ENCODE results near the gene ADGRE3. TPM values are rescaled to one million over a fixed set of nuclear protein-coding genes. Genes with fewer than 3 reads are reported as not detected.
"Not testable (repeated sequence)": the region's sequence is repeated elsewhere in the genome, so short reads cannot be mapped to it uniquely, and the experiment has no call there.

Gene ADGRE3
- total RNA-seq, 3 donors from 2014 or later, result 0.44 TPM; not detected in 2

DNA sequence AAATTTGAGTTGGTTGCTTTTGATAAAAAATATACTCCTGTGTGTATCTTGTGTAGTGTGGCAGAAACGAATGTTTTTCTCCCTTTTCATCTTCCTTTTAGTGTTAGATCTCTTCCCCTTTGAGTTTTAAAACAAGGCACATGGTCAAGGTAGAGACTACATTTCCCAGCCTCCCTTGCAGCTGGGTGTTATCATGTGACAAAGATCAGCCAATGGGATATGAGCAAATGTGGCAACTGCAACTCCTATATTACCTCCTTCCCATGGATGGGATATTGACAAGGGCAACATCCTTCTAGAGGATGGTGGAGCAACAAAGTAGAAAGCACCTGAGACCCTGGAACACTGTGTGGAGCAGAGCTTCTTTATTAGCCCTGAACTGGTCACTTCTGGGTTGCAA lies 42.4 kb downstream of the ADGRE3 start:
- TF ChIP-seq POLR2A (IDR thresholded peaks at IDR 0.05), result no peak
- TF ChIP-seq, protein P1, sequence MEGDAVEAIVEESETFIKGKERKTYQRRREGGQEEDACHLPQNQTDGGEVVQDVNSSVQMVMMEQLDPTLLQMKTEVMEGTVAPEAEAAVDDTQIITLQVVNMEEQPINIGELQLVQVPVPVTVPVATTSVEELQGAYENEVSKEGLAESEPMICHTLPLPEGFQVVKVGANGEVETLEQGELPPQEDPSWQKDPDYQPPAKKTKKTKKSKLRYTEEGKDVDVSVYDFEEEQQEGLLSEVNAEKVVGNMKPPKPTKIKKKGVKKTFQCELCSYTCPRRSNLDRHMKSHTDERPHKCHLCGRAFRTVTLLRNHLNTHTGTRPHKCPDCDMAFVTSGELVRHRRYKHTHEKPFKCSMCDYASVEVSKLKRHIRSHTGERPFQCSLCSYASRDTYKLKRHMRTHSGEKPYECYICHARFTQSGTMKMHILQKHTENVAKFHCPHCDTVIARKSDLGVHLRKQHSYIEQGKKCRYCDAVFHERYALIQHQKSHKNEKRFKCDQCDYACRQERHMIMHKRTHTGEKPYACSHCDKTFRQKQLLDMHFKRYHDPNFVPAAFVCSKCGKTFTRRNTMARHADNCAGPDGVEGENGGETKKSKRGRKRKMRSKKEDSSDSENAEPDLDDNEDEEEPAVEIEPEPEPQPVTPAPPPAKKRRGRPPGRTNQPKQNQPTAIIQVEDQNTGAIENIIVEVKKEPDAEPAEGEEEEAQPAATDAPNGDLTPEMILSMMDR (IDR thresholded peaks at IDR 0.05), result no peak
- no peak for TF ChIP-seq POLR2AphosphoS5 (IDR thresholded peaks at IDR 0.05)
- intact Hi-C loops (cut with DNase I; ENCODE audit: low total_unique reads), result no loop called here
- Histone ChIP-seq H3K27me3 (no peaks in the 10 kb centered on the region), H3K9me3 (peaks cover 0 to 19% of the 10 kb centered on the region in 2 donors), H3K4me3 (no peak overlapping the region), H3K36me3 (no peaks in the 10 kb centered on the region), H3K4me1 (no peaks in the 10 kb centered on the region), H3K27ac (no peak overlapping the region)
- DNase-seq (ENCODE audit: low spot score in 2 of 2), result no peak

DNA sequence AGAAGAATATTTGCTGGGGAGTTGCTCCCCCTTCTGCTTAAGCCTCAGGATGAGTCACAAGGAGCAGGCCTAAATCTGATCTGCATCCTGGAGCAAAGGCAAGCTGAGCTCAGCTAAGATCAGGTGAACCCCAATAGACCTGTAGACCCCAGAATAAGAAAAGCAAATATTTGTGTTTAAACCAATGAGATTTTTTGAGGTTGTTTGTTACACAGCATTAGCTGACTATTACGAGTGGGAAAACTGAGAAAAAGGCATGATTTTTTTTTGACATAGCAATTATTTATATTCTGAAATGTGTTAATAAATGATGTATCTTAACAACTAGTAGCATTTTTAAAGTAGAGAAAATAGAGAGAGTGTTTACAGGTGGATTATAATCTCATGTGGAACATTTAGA lies 45.1 kb downstream of the ADGRE3 start:
- Histone ChIP-seq H3K27ac (no peak overlapping the region), H3K4me1 (no peaks in the 10 kb centered on the region), H3K27me3 (no peaks in the 10 kb centered on the region), H3K4me3 (no peak overlapping the region), H3K9me3 (peaks cover 0 to 11% of the 10 kb centered on the region in 2 donors), H3K36me3 (no peaks in the 10 kb centered on the region)
- intact Hi-C loops (cut with DNase I; ENCODE audit: low total_unique reads), result no loop called here
- DNase-seq (ENCODE audit: low spot score in 2 of 2), result no peak
- TF ChIP-seq POLR2A (IDR thresholded peaks at IDR 0.05) (no peak), POLR2AphosphoS5 (IDR thresholded peaks at IDR 0.05) (no peak)
- TF ChIP-seq, protein P1 (IDR thresholded peaks at IDR 0.05), result no peak

DNA sequence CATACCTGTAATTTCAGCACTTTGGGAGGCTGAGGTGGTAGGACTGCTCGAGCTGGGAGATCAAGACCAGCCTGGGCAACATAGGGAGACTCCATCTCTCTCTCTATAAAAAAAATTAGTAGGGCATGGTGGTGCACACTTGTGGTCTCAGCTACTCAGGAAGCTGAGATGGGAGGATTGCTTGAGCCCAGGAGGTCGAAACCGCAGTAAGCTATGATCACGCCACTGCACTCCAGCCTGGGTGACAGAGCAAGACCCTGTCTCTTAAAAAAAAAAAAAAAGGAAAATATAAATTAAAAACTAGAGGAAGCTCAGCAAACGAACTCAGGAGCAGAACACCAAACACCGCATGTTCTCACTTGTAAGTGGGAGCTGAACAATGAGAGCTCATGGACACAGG lies 50.2 kb downstream of the ADGRE3 start:
- intact Hi-C loops (cut with DNase I; ENCODE audit: low total_unique reads); H3K36me3 ChIP-seq; H3K27me3 ChIP-seq; H3K27ac ChIP-seq; H3K4me1 ChIP-seq; DNase-seq (ENCODE audit: low spot score in 2 of 2); H3K4me3 ChIP-seq: not testable (repeated sequence)
- H3K9me3 ChIP-seq, result peaks cover 0 to 13% of the 10 kb centered on the region in 2 donors

DNA sequence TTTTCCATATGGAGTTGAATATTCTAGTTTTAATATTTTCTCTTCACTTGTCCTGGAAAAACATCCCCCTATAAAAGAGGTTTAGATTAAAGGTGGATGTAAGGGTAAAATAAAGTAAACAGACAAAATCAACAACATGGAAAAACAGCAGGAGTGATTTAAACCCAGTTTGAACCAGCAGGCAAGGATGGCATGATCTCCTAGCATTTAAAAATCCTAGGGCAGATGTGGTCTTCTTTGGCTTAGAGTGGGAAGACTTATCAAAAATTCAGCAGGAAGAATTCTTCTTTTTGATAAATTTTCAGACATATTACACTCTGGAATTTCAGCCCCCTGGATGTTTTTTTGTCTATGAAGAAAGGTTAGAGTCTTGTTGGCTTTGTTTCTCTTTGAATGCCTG lies 55.2 kb downstream of the ADGRE3 start:
- Histone ChIP-seq H3K4me3 (no peak overlapping the region), H3K9me3 (peaks cover 4 to 14% of the 10 kb centered on the region in 2 donors), H3K27me3 (no peaks in the 10 kb centered on the region), H3K36me3 (no peaks in the 10 kb centered on the region), H3K27ac (no peak overlapping the region), H3K4me1 (no peaks in the 10 kb centered on the region)
- TF ChIP-seq, protein P1 (IDR thresholded peaks at IDR 0.05), result no peak
- TF ChIP-seq POLR2A (IDR thresholded peaks at IDR 0.05), result no peak
- TF ChIP-seq POLR2AphosphoS5 (IDR thresholded peaks at IDR 0.05), result no peak
- no peak for DNase-seq (ENCODE audit: low spot score in 2 of 2)
- intact Hi-C loops (cut with DNase I; ENCODE audit: low total_unique reads), result no loop called here

DNA sequence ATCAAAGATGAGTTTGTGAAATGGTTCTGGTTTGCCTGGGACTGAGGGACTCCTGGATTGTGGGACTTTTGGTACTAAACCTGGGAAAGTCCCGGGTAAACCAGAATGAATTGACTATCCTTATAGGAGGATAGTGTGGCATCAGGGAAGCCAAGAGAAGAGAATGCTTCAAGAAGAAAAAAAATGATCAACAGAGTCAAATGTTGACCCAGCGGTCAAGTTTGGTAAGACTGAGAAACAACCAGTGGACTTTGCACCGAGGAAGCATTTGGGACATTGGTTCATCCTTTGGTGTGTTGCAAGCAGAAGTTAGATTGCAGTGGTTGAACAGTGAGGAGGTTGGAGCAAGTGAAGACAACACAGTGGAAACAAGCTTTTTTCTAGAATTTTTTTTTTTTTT lies 58.2 kb downstream of the ADGRE3 start:
- no peak for DNase-seq (ENCODE audit: low spot score in 2 of 2)
- TF ChIP-seq POLR2AphosphoS5 (IDR thresholded peaks at IDR 0.05), result no peak
- TF ChIP-seq, protein P1 (IDR thresholded peaks at IDR 0.05), result no peak
- TF ChIP-seq POLR2A (IDR thresholded peaks at IDR 0.05), result no peak

DNA sequence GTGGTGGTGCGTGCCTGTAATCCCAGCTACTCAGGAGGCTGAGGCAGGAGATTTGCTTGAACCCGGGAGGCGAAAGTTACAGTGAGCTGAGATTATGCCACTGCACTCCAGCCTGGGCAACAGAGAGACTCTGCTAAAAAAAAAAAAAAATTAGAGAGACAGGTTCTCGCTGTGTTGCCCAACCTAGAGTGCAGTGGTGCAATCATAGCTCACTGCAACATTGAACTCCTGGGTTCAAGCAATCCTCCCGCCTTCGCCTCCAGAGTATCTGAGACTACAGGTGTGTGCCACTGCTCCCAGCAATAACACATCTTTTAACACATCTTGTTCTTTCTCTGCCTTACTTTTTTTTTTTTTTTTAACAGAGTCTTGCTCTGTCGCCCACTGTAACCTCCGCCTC lies 59.0 kb downstream of the ADGRE3 start:
- Histone ChIP-seq H3K9me3 (peaks cover 4 to 14% of the 10 kb centered on the region in 2 donors), H3K36me3 (no peaks in the 10 kb centered on the region), H3K4me1 (no peaks in the 10 kb centered on the region), H3K4me3 (no peak overlapping the region), H3K27me3 (no peaks in the 10 kb centered on the region), H3K27ac (no peak overlapping the region)
- intact Hi-C loops (cut with DNase I; ENCODE audit: low total_unique reads), result no loop called here
- peak in 1 of 2 donors; percentile 6 for DNase-seq (ENCODE audit: low spot score in 2 of 2)
- TF ChIP-seq, protein P1 (IDR thresholded peaks at IDR 0.05), result no peak
- TF ChIP-seq POLR2A (IDR thresholded peaks at IDR 0.05) (no peak), POLR2AphosphoS5 (IDR thresholded peaks at IDR 0.05) (no peak)

More for the DNA sequence above, 58.2 kb downstream of the ADGRE3 start:
- intact Hi-C loops (cut with DNase I; ENCODE audit: low total_unique reads), result no loop called here
- no peaks in the 10 kb centered on the region for H3K36me3 ChIP-seq
- no peak overlapping the region for H3K27ac ChIP-seq
- no peak overlapping the region for H3K4me3 ChIP-seq
- H3K4me1 ChIP-seq, result no peaks in the 10 kb centered on the region
- H3K27me3 ChIP-seq, result no peaks in the 10 kb centered on the region
- peaks cover 4 to 14% of the 10 kb centered on the region in 2 donors for H3K9me3 ChIP-seq
